ENCODE results near the gene HOXB7.

HOXB7 gene

DNA sequence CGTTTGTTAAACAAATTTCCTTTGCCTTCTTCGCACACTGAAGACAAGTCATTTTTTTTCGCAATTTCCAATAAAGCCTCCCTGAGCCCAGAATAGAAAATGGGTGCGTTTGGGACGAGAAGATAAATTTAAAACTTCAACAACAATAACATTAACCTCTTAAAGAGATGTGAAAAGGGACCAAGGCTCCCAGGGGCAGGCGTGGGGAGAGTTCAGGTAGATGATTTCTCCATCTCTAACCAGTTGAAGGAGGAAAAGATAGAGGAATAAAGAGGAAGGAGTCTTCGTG is 31.4 kb downstream of the HOXB7 start:
- DNase-seq (ENCODE audit: low read depth): no peak

DNA sequence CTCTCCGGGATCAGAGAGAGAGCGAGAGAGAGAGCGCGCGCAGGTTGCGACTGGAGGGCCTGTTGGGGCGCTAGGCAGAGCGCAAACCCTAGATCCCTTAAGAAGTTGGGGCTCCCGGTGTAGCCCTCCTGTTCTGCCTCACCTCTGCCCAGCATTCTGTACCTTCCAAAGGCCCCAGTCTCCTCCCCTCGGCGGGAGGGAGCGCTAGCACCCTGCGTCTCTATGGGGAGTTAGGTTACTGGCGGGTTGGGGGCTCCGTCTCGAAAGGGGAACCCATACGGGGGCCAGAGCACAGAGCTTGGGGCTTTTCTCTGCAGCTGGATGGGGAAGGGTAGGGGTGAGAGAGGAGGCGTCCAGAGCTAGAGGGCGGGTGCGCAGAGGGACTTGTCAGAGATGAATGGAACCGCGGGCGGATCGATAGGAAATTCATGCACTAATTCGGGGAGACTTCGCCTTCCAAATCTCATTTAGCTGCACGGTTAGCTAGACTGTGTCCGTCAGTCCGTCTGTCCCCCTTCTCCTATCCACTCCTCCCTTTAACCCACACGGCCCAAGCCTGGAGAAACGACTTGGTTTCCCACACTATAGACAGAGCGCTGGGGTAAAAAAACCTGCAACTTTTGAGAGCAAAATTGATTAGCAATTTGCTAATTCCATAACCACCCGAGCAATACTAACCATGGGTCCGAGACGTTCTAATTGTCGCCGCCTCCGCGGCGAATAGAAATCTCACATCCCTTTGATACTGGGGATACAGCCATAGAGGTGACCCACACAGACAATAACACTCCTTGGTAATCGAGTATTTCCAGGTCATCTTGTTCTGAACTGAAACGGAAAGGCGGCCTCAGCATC is 32.0 kb downstream of the HOXB7 start:
- DNase-seq (ENCODE audit: low read depth): no peak

DNA sequence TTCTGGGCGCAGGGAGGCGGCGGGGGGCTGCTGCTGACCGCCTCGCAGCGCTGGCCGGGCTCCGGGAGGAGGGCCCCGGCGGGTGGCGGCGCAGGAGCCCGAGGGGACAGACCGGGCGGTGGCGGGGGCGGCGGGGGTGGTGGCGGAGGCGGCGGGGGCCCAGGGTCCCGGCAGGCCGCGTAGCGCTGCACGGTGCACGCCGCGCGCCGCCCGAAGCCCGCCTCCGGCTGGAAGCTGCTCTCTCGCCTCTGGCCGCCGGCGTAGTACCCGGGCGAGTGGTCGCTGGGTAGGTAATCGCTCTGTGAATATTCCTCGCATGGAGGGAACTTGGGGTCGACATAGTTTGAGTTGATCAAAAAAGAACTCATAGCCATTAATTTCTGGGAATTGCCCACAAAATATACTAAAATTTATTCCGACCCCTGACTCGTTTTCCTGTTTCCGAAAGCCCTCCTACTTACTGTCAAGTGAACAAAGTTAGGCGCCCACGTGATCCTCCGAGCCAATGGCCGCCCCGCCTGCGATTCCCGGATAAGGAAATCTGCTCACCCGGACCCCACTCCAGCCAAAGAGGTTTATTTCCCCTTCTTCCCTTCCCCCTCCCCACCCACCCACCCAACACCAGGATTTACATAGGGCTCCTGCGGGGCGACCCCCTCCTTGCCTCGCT is 32.7 kb downstream of the HOXB7 start, which contains the start of gene HOXB4:
HOXB4 (minus strand) TSS at position 405 of the 670 bp plus-strand sequence; CDS start at position 374, 31 bp downstream.
- no peak for DNase-seq (ENCODE audit: low read depth)

DNA sequence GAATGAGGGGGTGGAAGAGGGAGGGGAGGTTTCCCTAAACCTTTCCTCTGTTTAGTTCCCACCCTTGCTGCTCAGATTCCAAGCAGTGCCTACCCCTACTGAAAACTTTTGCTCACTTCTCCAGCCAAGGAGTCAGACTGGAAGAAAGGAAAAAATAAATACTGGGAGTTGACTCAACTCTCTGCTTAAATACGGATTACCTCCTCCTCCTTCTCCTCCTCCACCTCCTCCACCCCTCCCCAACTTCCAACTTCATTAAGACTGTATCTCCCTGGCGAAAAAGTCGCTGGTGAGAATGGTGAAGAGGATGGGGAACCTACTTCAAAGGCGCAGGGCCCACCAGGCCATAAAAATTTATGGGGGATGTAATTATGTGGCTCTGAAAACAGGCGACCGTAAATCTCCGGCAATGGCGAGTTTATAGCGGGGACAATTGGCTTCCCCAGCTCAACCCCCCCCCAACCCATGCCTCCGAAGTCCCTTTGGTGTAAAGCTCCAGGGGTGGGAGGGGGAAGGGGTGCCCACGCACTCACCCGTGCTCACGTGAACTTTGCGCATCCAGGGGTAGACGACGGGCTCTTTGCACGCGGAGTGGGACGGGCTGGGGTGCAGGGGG is 33.4 kb downstream of the HOXB7 start:
- no peak for DNase-seq (ENCODE audit: low read depth)

DNA sequence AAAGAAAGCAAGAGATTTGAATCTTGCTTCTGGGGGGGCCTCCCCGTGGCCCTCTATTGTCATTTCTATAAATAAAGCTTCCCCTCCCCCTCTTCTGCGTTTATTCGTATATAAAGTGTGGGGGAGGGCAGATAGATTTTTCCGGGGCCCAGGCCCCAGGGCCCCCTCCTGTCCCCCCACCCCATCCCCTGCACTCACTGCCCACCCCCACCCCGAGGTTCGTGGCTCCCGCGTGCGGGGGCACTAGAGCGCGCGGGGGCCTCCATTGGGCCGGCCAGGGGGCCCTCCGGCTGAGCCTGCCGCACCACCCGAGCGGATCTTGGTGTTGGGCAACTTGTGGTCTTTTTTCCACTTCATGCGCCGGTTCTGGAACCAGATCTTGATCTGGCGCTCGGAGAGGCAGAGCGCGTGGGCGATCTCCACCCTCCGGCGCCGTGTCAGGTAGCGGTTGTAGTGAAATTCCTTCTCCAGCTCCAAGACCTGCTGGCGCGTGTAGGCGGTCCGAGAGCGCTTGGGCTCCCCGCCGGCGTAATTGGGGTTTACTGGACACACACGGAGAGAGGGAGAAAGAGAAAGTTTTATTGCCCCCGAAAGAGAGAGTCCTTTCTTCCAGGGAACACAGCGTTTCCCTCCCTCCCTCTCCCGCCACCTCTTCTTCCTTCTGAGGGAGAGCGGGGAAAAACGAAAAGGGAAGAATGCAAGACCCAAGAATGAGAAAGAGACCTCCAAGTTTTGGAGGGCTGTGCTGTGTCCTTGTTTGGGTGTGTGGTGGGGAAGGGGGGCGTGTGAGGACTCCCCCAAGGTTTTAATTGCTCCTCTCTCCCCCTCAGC is 34.1 kb downstream of the HOXB7 start:
- no peak for DNase-seq (ENCODE audit: low read depth)

DNA sequence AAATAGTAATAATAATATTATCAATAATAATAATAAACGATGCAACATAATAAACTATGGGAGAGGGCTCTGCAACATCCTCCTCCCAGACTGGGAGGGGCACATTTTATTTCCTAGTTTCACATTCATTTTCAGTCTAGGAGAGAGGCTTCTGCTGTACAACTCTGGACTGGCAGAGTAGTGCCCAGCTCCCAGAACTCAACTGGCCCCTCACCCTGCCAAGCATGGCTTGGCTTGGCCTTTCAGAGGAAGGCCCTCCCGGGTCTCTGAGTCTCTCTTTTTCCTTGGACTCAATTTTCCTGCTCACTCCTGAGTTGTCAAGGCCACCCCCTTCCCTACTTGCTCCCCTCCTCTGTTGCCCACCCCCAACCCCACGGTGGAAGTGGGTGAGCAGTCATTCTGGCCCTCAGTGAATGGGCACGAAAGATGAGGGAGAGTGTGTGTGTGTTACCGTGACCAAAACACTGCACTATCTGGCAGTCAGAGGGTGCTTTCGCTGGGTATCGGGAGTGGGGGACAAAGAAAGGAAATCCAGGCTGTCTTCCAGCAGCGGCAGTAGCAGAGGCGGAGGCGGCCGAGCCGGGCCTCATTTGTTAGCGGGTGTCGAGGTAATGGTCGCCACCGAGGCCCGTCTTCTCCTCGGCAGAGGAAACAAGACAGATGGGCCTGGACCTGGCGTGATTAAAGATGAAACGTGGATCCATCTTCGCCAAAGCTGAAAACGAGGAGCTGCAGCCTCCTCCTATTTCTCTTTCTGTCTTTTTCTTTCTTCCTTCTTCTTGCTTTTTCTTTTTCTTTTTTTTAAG is 34.9 kb downstream of the HOXB7 start:
- no peak for DNase-seq (ENCODE audit: low read depth)

DNA sequence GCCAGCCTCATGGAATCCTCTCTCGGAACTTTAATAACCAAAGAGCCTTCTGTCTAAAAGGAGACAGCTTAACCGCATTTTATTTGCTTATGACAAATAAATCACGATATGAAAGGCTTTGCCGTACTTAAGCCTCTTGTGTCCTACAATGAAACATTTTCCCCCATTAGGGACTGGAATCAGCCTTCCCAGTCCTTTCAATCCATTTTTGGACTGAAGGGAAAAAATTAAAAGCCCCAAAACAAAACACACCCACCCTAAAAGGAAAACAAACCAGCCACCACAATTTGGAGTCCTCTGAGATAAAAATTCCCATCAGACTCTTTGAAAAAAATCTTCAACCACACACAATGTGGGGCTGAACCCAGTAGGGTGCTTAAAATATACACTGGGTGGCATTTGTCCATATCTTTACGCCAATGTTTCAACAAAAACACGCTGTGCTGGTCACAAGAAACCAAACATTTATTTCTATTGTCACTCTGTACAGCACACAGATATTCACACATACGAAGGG is 35.7 kb downstream of the HOXB7 start:
- DNase-seq (ENCODE audit: low read depth): no peak

DNA sequence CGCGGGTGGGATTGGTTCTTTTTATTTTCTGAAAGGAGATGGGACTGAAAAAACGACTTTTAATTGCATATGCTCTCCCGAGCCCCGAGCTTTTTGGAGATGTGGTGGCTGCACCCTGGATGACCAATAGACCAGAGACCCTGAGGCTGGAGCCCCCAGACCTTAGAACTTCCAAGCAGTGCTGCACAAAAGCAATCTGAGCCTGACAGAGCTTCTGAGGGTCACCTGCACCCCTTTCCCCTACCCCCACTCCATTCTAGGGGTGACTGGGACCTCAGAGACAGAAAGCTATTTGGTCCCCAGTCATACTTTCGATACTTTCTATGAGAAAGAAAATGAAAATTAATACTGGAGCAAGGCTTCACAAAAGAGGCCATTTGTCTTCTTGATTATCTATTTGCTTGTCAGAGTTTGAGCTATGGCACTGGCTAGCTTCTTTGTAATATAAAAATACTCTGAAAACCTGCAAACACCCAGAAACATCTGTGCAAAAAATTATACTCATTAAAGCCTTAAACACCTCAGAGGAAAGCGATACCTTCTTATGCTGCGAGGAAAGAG is 36.2 kb downstream of the HOXB7 start:
- no peak for DNase-seq (ENCODE audit: low read depth)

DNA sequence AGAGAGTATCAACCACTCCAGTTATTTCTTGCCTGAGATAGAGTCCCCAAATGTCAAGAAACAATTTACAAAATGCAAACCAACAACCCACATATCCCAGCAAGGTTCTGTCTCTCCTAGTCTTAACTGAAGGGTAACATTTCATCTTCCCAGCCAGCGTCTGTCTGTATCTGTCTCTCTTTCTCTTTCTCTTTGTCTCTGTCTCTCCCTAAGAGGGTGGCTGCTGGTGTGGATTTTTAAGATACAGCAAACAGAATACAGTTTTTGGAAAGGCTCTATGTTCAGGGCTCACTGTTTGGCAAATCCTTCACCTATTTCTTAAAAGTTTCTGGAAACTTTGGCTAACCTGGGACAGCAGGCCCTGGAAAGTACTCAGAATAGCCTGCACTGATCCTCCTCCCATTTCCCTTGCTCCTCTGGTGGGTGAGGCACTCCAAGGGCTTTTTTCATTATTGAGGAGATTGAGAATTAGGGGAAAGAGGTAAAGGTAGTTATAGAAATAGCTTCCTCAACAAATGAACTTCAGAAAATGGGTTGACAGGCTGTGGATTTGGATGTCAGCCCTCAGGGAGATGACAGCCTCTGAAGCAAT is 38.9 kb downstream of the HOXB7 start:
- no peak for DNase-seq (ENCODE audit: low read depth)

DNA sequence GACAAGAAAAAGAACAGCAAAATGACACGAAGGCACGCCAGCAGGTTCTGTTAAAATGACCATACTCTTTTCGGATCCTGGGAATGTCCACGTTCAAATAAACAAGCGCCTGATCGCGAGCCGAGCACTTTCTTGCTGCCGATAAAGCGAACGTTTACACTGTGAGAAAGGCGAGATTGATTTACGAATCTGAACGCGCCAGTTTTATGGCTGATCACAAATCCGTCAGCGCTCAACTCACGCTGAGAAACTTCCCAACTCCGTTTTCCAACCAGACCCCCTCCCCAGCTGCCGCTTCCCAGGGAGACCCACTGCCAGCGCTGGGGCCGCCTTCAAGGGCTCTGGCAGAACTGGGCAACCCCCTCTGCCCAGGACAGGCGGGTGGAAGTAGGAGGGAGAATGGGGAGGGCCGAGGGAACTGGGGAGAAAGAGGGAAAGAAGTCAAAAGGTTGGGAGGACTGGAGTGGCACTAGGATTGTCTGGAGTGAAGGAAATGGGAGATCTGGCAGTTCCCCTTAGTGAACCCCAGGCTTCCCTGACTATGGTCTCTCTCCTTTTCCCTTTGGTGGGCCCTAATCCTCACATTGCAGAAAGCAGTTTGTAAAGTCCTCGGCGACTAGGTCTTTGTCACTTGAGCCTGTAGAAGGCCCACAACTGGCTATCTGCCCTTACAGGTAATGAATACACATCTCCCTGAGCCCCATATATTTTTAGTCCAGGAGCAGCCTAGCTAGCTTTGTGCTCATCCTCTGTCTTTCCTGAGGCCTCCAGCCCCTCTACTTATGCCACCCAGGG is 39.6 kb downstream of the HOXB7 start:
- DNase-seq (ENCODE audit: low read depth): no peak

DNA sequence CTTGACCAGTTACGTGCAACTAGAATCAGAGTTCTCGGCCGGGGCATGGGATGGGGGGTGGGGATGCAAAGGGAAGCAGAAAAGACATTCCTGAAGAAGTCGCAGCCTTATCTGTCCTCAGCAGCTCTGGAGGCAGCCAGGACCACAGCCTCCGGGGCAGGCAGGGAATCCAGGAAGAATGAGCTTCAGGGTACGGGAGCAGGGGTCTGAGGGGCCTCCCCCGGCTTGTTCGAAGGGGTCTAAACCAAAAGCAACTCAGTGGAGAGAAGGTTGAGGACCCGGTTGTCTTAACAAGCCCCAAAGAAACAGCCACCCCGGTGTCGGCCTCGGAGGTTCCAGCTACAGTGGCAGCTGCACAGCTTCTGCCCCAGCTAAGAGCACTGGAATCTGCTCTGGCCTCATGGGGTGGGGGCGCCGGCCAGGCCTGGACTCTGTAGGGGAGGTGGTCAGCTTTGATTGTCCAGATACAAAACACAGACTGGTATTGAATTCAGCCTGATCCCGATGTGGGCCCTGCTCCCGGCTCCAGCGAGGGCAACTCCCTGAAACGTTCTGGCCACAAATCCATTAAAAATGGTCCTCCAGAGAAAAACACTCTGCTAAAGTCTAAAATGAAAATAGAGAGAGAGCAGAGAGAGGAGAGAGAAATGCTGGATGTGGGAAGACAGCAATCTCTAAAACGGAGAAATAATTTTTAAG is 40.3 kb downstream of the HOXB7 start:
- no peak for DNase-seq (ENCODE audit: low read depth)

DNA sequence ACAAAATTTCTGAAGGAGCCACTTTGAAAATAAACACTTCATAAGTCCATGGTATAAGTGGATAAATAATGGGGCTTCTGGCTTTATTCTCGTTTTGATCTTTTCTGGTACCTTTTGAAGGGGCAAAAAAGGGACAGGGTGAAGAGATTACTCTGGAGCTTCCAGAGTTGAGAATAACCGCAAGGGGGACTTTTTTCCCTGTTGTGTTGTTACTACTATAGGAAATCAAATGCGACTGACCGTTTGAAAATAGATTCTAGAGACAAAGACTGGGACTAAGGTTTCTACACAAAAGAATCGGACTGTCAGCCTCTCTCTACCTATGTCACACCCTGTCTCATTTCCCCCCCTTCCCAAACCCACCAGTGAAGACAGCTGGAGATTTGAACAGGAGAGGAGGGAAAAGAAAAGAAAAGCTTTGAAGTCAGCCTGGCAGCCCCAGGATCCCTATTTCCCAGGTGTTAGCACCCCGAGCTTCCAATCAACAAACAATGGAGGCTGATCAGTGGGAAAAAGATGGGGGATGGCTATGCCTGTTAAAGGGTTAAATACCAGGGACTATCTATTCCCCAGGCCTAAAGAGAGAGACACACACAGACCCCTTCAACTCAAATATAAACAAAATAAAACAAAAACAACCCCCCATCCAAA is 41.0 kb downstream of the HOXB7 start:
- DNase-seq (ENCODE audit: low read depth): no peak

DNA sequence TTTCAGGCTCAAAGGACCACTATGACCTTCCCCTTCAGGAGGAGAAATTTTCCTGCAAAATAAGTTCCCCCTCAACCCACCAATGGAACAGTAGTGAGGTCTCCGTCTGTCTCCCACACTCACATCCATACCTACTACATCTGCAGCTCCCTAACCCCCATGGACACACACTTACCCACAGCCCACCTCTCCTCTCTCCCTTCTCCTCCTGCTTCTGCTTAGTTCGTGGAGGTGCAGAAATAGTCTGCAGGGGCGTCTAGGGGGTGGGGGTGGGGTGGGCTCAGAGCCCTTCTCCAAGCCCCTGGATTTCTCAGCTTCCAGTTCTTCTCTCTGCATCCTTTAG is 41.6 kb downstream of the HOXB7 start:
- DNase-seq (ENCODE audit: low read depth): no peak

DNA sequence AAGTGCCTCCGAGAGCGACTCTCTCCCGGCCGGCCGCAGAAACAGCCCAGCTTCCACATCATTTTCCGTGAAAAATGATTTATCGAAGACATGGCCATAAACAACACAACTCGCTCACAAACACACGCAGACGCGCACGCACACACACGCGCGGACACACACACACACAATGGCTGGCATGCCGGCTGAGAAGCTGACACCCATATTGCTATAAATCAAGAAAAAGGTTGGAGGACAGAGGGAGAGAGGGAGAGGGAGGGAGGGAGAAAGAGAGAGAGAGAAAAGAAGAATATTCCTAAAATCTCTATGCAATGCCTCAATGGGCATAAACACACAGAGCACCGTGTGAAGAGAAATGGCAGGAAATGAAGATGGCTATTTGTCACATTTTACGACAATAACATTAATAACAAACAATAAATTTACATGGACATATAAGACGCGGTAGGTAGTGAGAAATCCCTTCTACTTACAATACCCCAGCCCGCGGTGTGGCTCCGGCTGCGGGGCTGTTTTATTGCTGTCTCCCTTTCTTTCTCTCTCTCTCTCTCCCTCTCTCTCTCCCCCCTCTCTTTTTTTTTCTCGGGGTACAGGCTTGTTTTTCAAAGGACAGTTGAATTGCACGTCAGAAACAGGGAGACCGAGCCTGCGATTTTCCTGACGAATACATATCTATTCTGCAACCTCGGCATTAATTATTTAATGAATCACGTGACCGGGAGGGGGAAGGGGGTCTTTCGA is 42.1 kb downstream of the HOXB7 start:
- no peak for DNase-seq (ENCODE audit: low read depth)

DNA sequence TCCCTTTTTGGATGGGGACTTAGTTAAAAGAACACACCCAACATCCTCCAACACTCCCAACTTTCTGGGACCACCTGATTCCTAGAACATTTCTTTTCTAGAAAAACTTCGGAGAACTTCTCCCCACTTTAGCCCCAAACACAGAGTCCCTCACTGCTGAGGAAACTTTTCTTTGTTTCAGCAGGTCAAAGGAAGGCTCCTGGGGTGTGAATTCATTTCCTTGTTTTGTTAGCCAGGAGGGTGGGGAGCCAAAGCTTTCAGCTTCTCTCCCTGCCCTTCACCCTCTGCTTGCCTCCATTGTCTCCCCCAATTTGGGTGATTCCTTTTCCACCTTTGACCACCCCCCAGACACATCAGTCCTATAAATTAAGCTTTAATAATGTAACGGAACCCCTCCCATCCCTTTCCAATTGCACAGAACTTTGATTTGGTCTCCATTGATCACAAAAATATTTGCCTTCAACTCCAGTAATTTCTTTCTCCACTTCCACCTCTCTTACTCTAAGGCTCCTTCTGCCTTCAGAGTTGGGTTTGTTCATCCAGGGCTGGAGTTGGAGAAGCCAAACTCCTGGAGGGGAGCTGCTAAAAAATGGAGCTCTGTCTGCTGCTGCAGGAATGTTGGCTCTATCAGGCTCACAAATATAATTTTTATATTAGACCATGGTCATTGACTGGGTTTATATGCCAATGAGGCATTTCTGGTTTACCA is 43.0 kb downstream of the HOXB7 start:
- DNase-seq (ENCODE audit: low read depth): no peak

DNA sequence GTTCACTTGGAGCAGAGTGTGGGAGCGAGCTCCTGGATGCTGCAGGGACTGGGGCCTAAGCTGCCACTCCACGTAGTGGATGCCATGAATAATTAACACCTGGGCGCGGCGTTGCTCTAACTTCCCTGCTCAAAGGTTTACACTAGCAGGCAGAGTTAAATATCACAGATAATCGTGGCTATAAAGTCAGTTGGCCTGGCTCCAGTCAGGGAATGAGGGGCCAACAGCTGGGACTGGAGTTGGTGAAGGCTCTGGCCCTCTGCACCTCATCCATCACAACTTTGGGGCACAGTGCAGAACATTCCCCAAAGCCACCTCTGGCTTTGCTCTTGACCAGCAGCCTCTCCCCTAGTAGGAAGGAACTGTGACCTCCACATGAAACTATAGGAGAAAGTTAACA is 43.6 kb downstream of the HOXB7 start:
- no peak for DNase-seq (ENCODE audit: low read depth)

DNA sequence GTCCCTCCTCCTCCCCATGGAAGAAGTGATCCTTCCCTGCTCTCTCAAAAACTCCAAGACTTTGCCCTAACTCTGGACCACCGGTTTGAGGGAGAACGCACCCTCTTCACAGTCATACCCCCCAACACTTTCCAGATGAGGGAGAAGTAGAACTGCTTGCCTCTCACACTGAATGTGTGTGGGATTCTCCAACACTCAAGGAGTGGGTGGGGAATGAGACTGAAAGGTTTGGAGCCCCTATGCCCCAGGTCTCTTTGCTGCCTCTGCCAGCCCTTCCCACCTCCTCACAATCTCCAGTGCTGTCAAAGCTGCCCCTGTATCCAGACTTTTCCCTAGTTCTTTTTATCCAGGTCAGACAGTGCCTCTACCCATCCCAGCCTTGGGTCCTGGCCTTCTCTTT is 44.1 kb downstream of the HOXB7 start:
- no peak for DNase-seq (ENCODE audit: low read depth)
